Stimulated activated CD8-positive, alpha-beta memory T cell treated with anti-CD3 and anti-CD28 coated beads, Interleukin-12 subunit alpha, Interleukin-12 subunit beta, amount 100 ng/mL, for 4 hours (primary cell): ENCODE data around the gene HEYL.
"Not testable (repeated sequence)": the region's sequence is repeated elsewhere in the genome, so short reads cannot be mapped to it uniquely, and the experiment has no call there.

ENCODE experiments used
- DNase-seq: peaks from one replicate; pipeline ENCODE4 v3.0.0-alpha.2; 2020; ENCODE audit warnings: low read depth

Gene HEYL

GRCh38 chr1:39601667-39602255 lies 37.7 kb downstream of the HEYL start:
- not testable (repeated sequence) for DNase-seq

- DNase-seq = no peak
Observed at GRCh38 chr1:39596163-39596562, 43.3 kb downstream of the HEYL start.

DNA sequence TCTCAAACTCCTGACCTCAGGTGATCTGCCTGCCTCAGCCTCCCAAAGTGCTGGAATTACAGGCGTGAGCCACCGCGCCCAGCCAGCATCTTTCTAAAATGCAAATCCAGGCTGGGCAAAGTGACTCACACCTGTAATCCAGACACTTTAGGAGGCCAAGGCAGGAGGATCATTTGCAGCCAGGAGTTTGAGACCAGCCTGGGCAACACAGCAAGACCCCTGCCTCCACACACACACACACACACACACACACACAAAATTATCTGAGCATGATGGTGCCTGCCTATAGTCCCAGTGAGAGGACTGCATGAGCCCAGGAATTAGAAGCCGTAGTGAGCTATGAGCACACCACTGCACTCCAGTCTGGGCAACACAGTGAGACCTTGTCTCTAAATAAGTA lies 46.1 kb downstream of the HEYL start:
- DNase-seq = no peak

DNA sequence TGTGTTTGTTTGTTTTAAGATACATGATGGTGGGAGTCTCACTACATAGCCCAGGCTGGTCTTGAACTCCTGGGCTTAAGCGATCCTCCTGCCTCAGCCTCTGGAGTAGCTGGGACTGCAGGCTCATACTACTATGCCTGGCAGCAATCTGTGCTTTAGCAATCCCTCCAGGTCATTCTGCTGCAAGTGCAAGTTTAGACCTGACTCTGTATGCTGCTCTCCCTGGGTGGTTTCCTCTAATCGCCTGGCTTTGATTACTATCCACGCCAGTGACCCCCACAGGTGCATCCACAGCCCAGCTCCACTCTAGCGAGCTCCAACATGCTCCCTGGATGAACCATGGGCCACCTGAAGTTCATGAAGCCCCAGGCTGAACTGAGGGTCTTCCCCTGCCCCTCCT lies 47.4 kb downstream of the HEYL start:
- DNase-seq = no peak

GRCh38 chr1:39590546-39590945 lies 48.9 kb downstream of the HEYL start:
- DNase-seq = no peak

- no peak for DNase-seq
Observed at GRCh38 chr1:39585933-39586332, 53.5 kb downstream of the HEYL start.

- no peak for DNase-seq
Observed at GRCh38 chr1:39576016-39576657, 63.3 kb downstream of the HEYL start.

DNA sequence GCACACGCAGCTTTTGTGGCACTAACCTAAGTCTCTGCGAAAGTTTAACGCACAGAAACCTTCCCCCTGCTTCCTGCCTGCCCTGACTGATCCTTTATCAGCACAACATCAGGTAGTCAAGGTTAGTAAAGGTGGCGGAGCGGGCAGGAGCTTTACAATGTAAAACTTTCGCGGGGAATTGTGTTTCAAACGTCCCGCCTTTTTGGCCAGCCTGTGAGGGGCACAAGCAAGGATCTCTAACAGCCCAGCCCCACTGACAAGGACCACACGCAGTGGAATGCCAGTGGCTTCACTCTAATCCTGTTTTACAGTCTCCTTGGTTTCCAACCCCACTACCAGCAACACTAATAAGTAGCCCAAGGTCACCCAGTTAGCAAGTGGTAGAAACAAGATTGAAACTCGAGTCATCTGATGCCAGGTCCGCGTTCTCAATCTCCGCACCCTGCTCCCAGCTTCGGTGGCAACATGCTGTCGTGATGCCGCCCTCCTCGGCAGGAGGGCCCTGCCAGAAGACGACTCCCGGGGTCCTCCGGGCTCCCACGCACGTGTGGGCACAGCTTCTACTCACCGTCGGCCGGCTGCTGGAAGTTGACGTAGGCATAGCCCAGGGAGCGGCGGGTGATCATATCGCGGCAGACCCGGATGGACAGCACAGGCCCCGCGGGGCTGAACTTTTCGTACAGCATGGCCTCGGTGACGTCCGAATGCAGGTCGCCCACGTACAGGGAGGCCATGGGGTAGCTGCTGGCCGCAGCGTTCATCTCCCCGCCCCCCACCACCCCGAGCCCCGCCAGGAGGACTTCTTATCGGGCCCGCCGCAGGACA lies 64.0 kb downstream of the HEYL start:
- DNase-seq = peak; percentile 47

DNA sequence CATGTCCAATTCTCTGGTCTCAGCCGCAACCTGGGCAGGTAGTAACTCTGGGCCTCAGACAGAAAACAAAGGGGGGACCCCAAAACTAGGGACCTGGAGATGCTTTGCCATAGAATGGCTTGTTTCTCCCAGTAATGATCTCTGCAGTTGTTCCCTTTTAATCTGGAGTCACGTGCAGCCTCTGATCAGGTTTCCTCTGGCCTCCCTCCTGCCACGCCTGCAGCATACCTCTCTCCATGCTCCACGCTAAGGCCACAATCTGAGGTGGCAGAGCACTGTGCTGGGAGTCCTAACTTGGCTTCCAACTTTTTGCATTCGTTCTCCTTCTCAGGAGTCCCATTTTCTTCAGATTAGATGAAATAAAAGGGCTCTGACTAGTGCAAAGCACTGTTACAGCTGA lies 64.8 kb downstream of the HEYL start:
- DNase-seq = no peak
